GM19035 (cell line): ENCODE data around the gene NKD2.
"Not testable (repeated sequence)": the region's sequence is repeated elsewhere in the genome, so short reads cannot be mapped to it uniquely, and the experiment has no call there.

Experiments
- ATAC-seq: cut with Tn5 transposase; IDR thresholded peaks from one replicate; pipeline ENCODE4 v1.9.1; 2021; ENCODE audit not compliant: unreplicated experiment

NKD2 gene

DNA sequence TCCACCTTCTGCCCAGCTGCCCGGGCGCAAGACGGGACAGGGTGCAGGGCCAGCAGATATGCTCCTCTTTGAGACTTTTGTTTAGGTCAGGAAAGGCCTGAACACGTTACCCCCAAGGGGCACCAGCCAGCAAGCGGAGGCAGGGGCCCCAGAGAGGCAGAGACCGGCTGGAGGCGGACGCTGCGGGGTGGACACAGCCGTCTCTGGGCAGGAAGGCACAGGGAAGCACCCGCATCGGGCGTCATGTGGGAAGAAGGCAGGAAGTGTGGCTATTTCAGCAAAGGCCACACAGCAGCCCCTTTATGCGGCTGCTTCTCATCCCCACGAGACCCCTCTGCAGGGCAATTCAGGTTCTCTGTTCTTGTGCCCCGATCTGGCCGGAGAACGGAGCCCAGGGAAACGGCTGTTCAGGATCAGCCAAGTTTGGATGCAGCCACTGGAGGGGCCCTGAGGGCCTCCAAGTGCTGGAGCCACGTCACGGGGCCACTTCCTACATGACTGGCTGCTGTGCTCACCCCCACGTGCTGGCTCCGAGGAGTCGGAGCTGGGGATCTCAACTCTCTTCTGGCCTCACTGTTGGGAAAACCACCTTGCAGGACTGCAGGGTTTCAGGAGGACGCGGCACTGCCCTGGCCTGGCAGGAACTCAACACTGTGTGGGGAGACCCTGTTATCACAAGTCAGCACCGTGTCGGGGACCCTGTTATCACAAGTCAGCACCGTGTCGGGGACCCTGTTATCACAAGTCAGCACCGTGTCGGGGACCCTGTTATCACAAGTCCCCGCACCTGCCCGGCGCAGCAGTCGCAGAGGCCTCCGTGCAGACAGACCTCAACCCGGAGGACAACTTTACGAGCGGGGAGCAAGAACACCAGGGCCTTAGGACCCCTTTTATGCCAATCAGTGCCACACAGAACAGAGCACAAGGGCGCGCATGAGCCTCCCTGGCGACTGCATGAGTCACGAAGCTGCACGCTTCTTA lies 58.8 kb downstream of the NKD2 start:
- ATAC-seq = no peak

DNA sequence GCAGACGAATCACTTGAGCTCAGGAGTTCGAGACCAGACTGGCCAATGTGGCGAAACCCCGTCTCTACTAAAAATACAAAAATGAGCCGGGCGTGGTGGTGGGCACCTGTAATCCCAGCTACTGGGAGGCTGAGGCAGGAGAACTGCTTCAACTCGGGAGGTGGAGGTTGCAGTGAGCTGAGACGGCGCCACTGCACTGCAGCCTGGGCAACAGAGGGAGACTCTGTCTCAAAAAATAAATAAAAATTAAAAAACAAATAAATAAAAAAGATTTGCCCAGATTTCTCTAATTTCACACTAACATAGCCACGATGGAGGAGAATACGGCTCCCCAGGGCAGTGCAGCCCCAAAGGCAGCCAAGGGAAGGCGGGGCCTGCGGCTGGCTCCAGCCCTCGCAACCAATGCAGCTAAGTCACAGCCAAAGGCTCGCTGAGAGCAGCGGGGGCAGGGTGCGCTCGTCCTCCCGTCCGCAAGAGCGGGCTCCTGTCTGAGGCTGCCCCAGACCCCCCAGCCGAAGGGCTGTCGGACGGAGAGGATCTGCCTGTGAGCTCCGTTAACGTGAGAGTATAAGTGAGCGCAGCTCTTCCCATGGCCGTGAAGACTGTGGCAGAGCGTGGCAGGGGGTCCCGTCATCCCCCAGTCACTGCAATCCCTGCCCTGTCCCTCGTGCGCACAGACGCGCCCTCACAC lies 59.7 kb downstream of the NKD2 start:
- ATAC-seq = no peak

DNA sequence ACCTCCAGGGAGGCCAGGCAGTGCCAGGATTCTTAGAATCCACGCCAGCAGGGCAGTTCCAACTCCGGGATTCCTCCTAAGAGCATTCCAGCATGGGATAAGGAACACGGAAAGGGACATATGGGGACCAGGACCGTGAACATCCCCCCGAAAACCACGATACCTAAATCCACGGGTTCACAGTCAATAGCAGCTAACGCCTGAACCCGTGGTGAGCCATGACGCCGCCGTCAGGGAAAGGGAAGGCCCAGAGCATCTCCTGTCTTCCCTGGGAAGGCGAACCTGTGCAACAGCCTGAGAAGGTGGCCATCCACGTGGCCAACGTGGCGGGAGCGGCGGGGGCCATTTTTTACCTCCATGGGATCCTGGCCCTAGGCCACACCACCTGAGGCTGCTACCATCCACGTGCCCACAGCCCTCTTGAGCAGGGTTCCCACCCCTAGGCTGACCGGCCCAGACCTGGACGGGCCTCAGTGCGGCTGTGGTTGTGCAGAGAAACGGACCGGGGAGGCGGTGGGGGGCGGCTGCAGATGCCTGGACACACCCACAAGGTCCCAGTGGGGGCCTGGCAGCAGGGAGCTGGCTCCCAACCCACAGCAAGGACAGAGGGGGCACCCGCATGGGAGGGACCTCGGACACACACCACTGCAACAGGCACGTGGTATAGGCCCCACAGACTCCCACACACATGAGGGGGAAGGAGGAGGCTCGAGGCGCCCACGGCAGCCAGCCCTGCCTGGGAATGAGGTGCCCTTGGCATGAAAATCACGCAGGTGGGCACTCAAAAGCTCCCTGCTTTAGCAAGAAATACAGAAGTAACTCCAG lies 60.5 kb downstream of the NKD2 start:
- ATAC-seq = no peak

DNA sequence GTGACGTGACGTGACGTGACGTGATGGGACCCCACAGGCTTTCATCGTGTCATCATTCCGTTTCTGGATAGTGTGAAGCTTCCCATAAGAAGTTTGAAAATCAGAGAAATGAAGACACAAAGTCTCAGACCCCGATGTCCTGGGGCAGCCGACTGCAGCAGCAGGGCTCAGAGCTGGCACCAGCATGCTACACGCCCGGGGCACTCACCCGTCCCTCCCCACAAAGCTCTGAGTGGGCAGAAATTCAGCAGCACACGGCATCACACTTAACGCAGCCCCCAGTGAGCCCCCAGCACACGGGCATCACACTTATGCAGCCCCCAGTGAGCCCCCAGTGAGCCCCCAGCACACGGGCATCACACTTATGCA lies 61.1 kb downstream of the NKD2 start:
- ATAC-seq = no peak

DNA sequence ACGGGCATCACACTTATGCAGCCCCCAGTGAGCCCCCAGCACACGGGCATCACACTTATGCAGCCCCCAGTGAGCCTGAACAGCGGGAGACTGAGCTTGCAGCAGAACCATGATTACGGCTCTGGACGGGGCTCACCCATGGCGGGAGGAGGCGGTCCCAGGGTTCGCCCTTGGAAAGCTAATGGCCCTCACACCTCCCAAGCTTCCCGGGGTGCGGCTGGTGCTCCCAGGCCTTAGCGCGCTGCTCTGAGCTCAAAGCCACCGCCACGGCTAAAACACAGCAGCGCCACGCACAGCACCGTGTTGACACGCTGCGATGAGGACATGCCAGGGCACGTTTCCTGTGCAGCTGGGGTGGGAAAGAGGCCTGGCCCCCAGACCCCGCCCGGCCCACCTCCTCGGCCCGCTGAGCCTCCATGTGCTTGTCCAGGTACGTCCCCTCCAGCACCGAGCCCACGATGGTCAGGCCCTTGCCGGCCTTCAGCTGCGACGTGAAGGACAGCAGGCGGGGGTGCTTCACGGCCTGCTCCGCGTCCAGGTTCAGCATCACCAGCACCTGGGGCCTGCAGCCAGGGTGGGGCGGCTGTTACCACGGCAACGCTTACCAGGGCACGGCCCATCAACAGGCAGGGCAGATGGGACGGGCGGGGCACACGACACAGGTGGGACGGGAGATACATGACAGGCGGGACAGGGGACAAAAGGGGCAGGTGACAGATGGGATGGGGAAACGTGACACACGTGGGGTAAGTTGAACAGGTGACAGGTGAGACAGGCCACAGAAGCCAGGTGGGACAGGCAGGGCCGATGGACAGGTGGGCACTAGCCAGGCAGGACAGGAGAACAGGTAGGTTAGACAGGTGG lies 64.9 kb downstream of the NKD2 start:
- no peak for ATAC-seq

DNA sequence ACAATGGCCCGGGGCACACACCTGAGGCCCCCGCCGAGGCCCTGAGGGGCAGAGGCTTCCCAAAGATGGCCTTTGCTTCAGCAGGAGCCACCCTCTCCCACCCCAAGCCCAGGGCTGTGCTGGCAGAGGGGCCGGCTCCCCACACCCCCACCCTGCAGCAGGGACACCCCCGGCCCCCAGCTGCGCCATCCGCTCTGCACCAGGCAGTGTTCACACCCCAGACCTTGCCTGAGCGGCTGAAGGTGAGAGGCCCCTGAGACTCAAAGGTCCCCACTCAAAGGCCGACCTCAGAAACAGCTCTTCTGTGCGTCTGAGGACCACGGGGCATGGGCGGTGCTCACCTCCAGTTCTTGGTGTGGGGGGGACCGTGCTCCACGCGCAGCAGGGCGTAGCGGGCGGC lies 65.6 kb downstream of the NKD2 start:
- no peak for ATAC-seq

DNA sequence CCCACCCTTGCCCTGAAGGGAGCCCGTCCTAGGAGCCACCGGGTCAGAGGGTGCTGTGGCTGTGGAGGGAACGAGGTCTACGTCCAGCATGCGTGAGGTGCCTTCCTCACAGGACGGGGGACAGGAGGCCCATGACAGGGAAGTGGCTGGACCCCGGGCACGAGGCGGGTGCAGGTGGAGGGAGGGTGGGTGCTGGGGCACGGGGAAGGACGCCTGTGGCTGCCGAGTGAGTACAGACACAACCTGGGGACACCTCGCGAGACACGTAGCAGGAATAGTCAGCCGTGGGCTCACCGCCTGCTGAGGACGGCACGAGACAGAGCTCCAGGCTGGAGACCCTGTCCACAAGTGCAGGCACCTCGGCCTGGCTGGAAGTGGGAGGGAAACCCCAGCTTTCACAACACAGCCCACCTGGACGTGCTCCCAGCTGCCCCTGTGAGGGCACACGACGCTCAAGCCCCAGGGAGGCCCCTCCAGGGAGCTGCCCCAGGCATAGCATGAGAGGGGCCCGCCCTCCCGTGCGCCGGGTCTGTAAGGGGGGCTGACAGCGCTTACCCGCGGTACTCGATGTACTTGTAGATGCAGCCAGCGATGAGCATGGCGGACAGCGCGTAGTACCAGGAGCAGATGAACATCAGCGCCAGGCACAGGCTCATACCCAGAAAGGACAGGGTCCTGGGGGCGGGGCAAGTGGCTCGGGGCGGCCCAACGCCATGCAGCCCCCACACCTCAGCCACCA lies 66.4 kb downstream of the NKD2 start:
- no peak for ATAC-seq

DNA sequence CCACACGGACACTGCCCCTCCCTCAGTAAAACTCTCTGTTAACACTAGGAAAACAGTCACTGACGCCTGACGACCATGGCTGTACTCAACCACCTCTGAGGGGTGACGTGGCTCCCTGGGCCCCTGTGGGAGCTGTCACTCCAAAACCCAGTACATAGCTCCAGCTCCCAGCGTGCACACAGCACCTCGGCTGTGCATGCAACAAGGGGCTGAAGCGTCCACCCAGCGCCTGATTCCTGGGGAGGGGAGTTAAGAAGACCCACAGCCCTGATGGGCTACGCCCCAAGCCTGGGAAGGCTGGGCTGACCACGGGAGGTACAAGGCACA lies 66.9 kb downstream of the NKD2 start:
- no peak for ATAC-seq

DNA sequence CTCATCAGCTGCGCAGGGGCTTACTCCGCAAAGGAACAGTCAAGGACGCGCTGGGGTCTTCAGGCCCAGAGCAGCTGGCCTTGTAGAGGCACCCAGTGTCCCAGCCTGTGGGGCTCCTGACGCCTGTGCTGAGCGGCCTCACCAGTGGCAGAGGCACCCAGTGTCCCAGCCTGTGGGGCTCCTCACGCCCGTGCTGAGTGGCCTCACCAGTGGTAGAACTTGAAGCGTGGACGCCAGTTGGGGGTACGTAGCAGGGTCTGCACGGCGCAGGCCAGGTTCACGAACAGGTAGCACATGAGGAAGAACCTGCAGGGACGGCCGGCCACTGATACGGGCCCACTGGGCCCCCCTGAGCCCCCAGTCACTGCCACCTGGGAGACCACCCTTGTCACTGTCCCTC lies 67.3 kb downstream of the NKD2 start:
- no peak for ATAC-seq

DNA sequence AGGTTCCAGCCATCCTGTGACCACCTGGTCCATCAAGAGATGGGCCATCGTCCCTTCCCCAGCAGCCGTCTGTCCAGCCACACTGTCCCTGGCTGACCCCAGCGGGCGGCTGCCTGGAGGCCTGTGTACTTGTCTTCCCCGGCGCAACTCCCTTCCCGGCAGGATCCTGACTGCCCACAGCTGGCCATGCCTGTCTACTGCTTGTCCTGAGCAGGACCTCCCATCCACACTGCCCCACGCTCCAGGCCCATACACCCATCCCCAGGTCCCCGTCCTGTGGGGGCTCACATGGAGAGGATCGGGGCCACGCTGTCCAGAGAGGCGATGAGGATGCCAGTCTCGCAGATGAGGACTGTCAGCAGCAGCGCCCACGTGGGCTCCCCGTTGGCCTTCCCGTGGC lies 67.8 kb downstream of the NKD2 start:
- no peak for ATAC-seq

DNA sequence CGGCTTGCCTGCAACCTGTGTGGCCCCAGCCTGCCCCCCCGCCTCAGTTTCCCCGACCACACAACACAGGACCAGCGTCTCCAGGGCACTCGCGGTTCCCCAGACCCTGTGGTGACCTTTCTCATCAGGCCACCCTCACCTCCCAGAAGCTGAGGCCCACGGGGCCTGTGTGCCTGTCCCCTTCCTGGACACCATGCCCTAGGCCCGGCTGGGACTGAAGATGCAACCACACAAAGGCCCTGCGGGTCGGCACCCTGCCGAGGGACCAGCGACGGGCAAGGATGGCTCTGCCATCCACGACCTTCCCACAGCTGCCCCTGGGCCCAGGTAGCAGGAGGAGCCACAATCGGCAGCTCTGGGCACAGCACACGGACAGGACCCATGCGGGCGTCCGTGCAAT lies 68.4 kb downstream of the NKD2 start:
- ATAC-seq = no peak

DNA sequence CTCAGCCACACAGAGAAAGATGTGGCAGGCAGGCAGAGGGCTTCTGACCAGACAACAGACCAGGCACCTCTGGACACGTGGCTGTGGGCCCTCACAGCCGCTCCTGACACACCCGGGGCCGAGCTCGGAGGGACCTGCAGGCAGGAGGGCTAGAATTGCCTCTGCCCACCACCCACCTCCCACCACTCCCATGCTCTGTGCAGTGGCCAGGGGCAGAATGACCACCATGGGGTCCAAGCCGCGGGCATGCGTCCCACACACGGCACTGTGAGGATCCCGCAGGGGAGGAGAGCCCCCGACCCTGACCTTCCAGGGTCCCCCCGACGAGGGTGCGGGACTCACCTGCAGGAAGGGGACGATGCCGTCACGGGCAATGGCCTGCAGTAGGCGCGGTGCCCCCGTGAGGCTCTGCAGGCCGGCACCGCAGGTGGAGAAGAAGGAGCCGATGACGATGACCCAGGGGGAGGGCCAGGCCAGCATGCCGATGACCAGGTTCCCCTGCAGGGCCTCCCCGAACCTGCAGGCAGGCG lies 69.0 kb downstream of the NKD2 start:
- no peak for ATAC-seq

DNA sequence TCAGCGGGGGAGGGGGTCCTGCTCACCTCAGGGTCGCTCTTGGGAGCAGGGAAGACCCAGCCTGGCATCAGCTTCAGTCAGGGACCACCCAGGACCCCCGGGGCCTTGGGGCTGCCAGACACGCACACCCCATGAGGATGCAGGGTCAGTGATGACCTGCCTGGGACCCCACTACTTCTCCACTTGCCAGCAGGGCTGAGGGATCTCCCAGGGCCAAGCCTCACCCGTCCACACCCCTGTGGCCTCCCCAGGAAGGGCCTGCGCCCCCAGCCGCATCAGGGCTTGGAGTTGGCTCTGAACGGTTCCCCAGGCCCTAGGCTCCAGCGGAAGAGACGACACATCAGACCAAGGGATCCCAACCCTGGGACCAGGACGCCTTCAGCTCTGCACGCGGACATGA lies 69.6 kb downstream of the NKD2 start:
- no peak for ATAC-seq

DNA sequence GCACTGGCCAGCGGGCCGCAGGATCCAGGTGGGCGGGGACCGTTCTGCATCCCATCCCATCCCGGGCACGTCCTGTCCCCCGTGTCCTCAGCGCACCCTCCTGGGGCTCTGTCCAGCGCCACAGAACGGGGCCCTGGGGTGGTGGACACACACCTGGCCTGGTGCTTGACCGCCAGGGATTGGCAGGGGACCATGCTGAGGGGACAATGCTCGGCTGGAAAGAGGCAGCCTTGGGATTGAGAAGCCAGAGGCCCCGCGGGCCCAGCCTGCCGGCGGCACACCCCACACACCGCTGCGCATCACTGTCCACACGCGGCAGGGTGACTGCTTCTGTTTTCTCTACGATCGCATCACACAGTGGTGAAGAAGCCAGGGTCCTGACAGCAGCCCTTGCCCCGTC lies 70.2 kb downstream of the NKD2 start:
- ATAC-seq = no peak

DNA sequence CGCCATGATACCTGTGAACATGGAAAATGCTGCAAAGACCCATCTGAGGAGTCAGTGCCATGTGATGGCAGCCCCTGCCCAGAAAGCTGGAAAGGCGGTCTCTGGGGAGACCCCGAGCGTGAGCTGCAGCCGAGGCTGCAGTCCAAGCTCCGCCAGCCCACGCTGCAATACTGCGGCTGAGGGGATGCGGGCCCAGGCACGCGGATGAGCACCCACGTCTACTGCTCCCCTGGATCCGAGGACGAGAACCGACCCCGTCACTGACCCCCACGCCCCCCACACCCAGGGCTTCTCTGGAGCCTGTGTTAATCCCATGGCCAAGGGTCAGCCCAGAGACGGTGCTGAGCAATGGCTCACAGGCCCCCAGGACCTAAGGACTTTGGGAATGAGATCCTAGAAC lies 70.9 kb downstream of the NKD2 start:
- ATAC-seq = no peak

DNA sequence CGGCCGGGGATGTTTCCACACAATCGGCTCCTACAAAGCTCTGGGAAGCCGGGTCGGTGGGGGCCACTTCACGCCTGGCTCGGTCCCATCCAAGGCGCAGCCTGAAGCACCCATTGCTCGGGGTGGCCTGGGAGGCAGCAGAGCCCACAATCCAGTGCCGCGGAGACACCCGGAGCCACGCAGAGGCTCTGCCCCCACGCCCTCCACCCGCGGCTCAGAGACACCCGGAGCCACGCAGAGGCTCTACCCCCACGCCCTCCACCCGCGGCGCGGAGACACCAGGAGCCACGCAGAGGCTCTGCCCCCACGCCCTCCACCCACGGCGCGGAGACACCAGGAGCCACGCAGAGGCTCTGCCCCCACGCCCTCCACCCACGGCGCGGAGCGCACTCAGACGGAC lies 71.4 kb downstream of the NKD2 start:
- no peak for ATAC-seq

DNA sequence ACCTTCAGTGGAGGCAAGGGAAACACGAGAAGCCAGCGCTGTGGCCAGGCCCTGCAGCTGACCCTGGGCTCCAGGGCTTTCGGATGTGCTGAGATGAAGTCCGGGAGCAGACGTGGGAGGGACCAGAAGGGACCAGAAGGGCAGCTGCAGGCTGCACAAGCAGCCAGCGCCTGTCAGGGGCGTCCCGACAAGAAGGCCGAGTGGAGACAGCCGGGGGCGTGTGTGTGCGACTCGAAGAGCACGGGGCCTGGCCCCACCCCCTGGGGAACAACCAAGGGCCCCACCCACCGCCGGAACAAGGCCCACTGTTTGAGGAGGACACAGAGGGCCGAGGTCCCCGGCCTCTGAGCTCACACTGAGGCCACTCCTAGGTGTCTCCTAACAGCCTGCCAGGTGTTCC lies 71.8 kb downstream of the NKD2 start:
- ATAC-seq = no peak

DNA sequence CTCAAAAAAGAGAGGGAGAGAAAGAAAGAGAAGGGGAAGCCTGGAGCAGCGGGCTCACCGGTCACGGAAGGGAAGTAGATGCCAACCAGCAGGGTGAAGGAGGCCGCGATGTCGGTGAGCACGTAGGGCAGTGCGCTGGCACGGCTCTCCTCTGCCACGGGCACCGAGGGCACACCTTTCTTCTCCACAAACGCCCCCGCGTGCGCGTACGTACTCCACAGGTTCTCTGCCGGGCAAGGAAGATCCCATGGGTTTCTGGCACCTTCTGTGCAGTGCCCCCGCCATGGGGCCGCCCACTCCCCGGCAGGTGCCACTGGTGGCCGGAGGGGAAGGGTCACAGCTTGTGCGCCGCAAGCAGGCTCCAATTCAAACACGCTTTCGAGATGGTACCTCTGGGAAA lies 72.9 kb downstream of the NKD2 start:
- ATAC-seq = no peak

DNA sequence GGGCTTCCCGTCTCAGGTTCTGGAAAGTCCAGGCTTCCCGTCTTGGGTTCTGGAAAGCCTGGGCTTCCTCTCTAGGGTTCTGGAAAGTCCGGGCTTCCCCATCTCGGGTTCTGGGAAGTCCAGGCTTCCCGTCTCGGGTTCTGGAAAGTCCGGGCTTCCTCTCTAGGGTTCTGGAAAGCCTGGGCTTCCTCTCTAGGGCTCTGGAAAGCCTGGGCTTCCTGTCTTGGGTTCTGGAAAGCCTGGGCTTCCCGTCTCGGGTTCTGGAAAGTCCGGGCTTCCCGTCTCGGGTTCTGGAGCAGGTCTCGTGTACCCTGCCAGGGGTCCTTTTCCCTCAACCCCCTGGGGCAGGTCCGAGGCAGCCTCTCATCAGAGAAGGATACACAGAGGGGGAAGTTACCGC lies 74.4 kb downstream of the NKD2 start:
- not testable (repeated sequence) for ATAC-seq
